Measurements from ENCODE around the gene ATRIP.

DNA sequence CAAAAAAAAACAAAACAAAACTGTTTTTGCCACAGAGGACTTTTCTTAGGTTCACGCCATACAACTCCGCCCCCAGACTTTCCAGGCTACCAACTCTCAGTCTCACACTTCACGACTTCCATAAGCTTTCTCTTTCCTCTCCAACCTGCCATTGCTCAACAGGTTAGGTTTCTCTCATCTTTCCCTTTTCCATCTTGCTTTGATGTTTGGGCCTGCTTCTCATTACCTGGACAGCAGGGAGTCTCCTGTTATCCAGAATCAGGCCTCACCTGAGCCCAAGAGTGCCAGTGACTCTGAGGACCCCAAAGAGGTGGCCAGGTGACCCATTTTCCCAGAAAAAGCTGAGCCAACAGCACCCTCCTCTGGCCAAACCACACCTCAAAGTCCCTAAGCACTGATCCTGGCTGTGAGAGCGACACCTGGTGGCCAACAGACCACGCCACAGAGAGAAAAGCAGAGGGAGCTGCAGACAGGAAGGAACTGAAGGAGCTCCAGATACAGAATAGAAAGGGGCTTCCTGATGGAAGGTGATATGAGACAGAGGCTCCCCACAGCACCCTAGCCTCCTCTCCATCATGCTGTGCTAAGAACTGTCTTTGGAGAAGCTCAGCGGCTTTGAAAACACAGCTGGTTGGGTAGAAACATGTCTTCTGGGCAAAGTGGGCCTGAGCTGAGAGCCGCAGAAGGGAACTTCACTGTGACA is 10.6 kb upstream of the ATRIP start:
- TF ChIP-seq, protein P1, sequence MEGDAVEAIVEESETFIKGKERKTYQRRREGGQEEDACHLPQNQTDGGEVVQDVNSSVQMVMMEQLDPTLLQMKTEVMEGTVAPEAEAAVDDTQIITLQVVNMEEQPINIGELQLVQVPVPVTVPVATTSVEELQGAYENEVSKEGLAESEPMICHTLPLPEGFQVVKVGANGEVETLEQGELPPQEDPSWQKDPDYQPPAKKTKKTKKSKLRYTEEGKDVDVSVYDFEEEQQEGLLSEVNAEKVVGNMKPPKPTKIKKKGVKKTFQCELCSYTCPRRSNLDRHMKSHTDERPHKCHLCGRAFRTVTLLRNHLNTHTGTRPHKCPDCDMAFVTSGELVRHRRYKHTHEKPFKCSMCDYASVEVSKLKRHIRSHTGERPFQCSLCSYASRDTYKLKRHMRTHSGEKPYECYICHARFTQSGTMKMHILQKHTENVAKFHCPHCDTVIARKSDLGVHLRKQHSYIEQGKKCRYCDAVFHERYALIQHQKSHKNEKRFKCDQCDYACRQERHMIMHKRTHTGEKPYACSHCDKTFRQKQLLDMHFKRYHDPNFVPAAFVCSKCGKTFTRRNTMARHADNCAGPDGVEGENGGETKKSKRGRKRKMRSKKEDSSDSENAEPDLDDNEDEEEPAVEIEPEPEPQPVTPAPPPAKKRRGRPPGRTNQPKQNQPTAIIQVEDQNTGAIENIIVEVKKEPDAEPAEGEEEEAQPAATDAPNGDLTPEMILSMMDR (IDR thresholded peaks at IDR 0.05): peak; percentile 98
- TF ChIP-seq POLR2AphosphoS5 (IDR thresholded peaks at IDR 0.05; ENCODE audit: low read depth, low read length) (no peak), TCF7L2 (IDR thresholded peaks at IDR 0.05; ENCODE audit: low read depth, low read length) (no peak), SIN3A (IDR thresholded peaks at IDR 0.05; ENCODE audit: borderline replicate concordance, insufficient read depth, low read depth, low read length) (no peak)
- TF ChIP-seq, protein P2, sequence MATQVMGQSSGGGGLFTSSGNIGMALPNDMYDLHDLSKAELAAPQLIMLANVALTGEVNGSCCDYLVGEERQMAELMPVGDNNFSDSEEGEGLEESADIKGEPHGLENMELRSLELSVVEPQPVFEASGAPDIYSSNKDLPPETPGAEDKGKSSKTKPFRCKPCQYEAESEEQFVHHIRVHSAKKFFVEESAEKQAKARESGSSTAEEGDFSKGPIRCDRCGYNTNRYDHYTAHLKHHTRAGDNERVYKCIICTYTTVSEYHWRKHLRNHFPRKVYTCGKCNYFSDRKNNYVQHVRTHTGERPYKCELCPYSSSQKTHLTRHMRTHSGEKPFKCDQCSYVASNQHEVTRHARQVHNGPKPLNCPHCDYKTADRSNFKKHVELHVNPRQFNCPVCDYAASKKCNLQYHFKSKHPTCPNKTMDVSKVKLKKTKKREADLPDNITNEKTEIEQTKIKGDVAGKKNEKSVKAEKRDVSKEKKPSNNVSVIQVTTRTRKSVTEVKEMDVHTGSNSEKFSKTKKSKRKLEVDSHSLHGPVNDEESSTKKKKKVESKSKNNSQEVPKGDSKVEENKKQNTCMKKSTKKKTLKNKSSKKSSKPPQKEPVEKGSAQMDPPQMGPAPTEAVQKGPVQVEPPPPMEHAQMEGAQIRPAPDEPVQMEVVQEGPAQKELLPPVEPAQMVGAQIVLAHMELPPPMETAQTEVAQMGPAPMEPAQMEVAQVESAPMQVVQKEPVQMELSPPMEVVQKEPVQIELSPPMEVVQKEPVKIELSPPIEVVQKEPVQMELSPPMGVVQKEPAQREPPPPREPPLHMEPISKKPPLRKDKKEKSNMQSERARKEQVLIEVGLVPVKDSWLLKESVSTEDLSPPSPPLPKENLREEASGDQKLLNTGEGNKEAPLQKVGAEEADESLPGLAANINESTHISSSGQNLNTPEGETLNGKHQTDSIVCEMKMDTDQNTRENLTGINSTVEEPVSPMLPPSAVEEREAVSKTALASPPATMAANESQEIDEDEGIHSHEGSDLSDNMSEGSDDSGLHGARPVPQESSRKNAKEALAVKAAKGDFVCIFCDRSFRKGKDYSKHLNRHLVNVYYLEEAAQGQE (IDR thresholded peaks at IDR 0.05; ENCODE audit: insufficient read depth in 1 of 2, low read depth in 2 of 2, low read length in 1 of 2): no peak

Data from Panc1 (cell line).